Endothelial cell of umbilical vein (primary cell): ENCODE data around the gene DNAJB1.

Experiments
- CTCF ChIP-seq, 2 donors: IDR thresholded peaks; 1 replicate in 1 of 2; 2 replicates in 1 of 2; pipeline ENCODE4 v1.5.1; 2011; ENCODE audit warnings: low read length in 2 of 2, mild to moderate bottlenecking in 2 of 2, moderate library complexity in 2 of 2, control low read depth in 1 of 2, inconsistent platforms in 1 of 2, low read depth in 1 of 2; ENCODE audit not compliant: insufficient read depth in 1 of 2; ENCODE audit errors: extremely low read depth in 1 of 2
- EZH2 ChIP-seq: IDR thresholded peaks from 2 replicates; pipeline ENCODE4 v1.6.1; 2012; ENCODE audit warnings: borderline replicate concordance, low read depth, mild to moderate bottlenecking, moderate library complexity, low read length, inconsistent platforms; ENCODE audit not compliant: severe bottlenecking
- FOS ChIP-seq: IDR thresholded peaks from 2 replicates; pipeline ENCODE4 v1.6.1; 2011; ENCODE audit warnings: mild to moderate bottlenecking, low read length, moderate library complexity, borderline replicate concordance; ENCODE audit not compliant: insufficient read depth
- GATA2 ChIP-seq: IDR thresholded peaks from 2 replicates; pipeline ENCODE4 v1.7.0; 2011; ENCODE audit warnings: low read depth, mild to moderate bottlenecking, moderate library complexity, mixed read lengths, low read length; ENCODE audit not compliant: insufficient read length, insufficient read depth
- JUN ChIP-seq: IDR thresholded peaks from 2 replicates; pipeline ENCODE4 v1.6.1; 2011; ENCODE audit warnings: borderline replicate concordance, low read depth; ENCODE audit not compliant: insufficient read length, insufficient read depth
- MAX ChIP-seq: IDR thresholded peaks from 2 replicates; pipeline ENCODE4 v1.6.1; 2011; ENCODE audit not compliant: insufficient read depth, insufficient read length
- MYC ChIP-seq: IDR thresholded peaks from one replicate; pipeline ENCODE4 v1.6.1; 2011; ENCODE audit warnings: mild to moderate bottlenecking, low read depth, low read length
- POLR2A ChIP-seq: IDR thresholded peaks from 2 replicates; pipeline ENCODE4 v1.6.1; 2012; ENCODE audit warnings: low read depth, mild to moderate bottlenecking, control low read depth, low read length
- POLR2AphosphoS5 ChIP-seq: IDR thresholded peaks from 2 replicates; pipeline ENCODE4 v1.6.1; 2012; ENCODE audit warnings: low read depth, mild to moderate bottlenecking, control low read depth, low read length, moderate library complexity; ENCODE audit not compliant: insufficient read depth

GRCh38 chr19:14565765-14566711 lies 47.8 kb upstream of the DNAJB1 start:
- TF ChIP-seq CTCF (IDR thresholded peaks at IDR 0.05; ENCODE audit: extremely low read depth in 1 of 2, insufficient read depth in 1 of 2, low read depth in 1 of 2, low read length in 2 of 2) (no peak), POLR2A (no peak), POLR2AphosphoS5 (no peak), EZH2 (no peak), JUN (no peak), MYC (no peak), MAX (no peak), FOS (no peak), GATA2 (no peak)
